Central memory CD8-positive, alpha-beta T cell (primary cell): ENCODE results near the gene VSTM2B.

Experiments used
- ATAC-seq: fragments of 150-1000 bp; cut with Tn5 transposase; replicated peaks from 2 replicates; pipeline ENCODE4 v1.10.0; 2022; ENCODE audit warnings: mild to moderate bottlenecking, moderate FRiP score, moderate number of reproducible peaks; ENCODE audit not compliant: poor library complexity, severe bottlenecking; ENCODE audit errors: extremely low read depth
- DNase-seq, 2 donors: peaks; one replicate each; pipeline ENCODE4 v3.0.0; 2021; ENCODE audit warnings: low spot score in 2 of 2
- H3K27ac Mint-ChIP-seq: one replicate; pipeline ENCODE4 v1.8.0; 2022; ENCODE audit warnings: low read depth, mild to moderate bottlenecking, moderate library complexity, mixed read lengths
- H3K27me3 Mint-ChIP-seq: one replicate; pipeline ENCODE4 v1.8.0; 2022; ENCODE audit warnings: mixed read lengths
- H3K36me3 Mint-ChIP-seq: one replicate; pipeline ENCODE4 v1.8.0; 2022; ENCODE audit warnings: mild to moderate bottlenecking, moderate library complexity, mixed read lengths; ENCODE audit not compliant: insufficient read depth
- H3K4me1 Mint-ChIP-seq: one replicate; pipeline ENCODE4 v1.8.0; 2022; ENCODE audit warnings: mixed read lengths
- H3K4me3 Mint-ChIP-seq: one replicate; pipeline ENCODE4 v1.8.0; 2022; ENCODE audit warnings: mild to moderate bottlenecking, moderate library complexity, mixed read lengths
- H3K9me3 Mint-ChIP-seq: one replicate; pipeline ENCODE4 v1.8.0; 2022; ENCODE audit warnings: mixed read lengths

The VSTM2B gene

GRCh38 chr19:29511768-29512167 is 14.0 kb upstream of the VSTM2B start:
- Mint-ChIP-seq H3K9me3 (no peaks in the 10 kb centered on the region), H3K27me3 (peaks cover 67% of the 10 kb centered on the region), H3K4me1 (no peaks in the 10 kb centered on the region), H3K36me3 (peaks cover 1% of the 10 kb centered on the region), H3K27ac (peak overlapping the region; percentile 25), H3K4me3 (no peak overlapping the region)
- DNase-seq (no peak), ATAC-seq (no peak)

GRCh38 chr19:29512748-29513147 is 13.0 kb upstream of the VSTM2B start:
- no peak overlapping the region for H3K27ac Mint-ChIP-seq
- no peak overlapping the region for H3K4me3 Mint-ChIP-seq
- DNase-seq (no peak), ATAC-seq (no peak)
- no peaks in the 10 kb centered on the region for H3K4me1 Mint-ChIP-seq
- peaks cover 1% of the 10 kb centered on the region for H3K36me3 Mint-ChIP-seq
- no peaks in the 10 kb centered on the region for H3K9me3 Mint-ChIP-seq
- peaks cover 66% of the 10 kb centered on the region for H3K27me3 Mint-ChIP-seq

- no peak overlapping the region for H3K27ac Mint-ChIP-seq
- peak; percentile 82 for ATAC-seq
- H3K36me3 Mint-ChIP-seq, result peaks cover 1% of the 10 kb centered on the region
- H3K4me1 Mint-ChIP-seq, result no peaks in the 10 kb centered on the region
- no peaks in the 10 kb centered on the region for H3K9me3 Mint-ChIP-seq
- H3K27me3 Mint-ChIP-seq, result peaks cover 61% of the 10 kb centered on the region
- no peak overlapping the region for H3K4me3 Mint-ChIP-seq
- DNase-seq, result no peak
These were observed 11.1 kb upstream of the VSTM2B start for GRCh38 chr19:29514525-29515232.

GRCh38 chr19:29515233-29515619 is 10.6 kb upstream of the VSTM2B start:
- no peaks in the 10 kb centered on the region for H3K9me3 Mint-ChIP-seq
- no peak overlapping the region for H3K4me3 Mint-ChIP-seq
- ATAC-seq (peak; percentile 45), DNase-seq (no peak)
- no peaks in the 10 kb centered on the region for H3K4me1 Mint-ChIP-seq
- peaks cover 61% of the 10 kb centered on the region for H3K27me3 Mint-ChIP-seq
- H3K36me3 Mint-ChIP-seq, result peaks cover 1% of the 10 kb centered on the region
- no peak overlapping the region for H3K27ac Mint-ChIP-seq

- Mint-ChIP-seq H3K27me3 (peaks cover 63% of the 10 kb centered on the region), H3K27ac (no peak overlapping the region), H3K9me3 (no peaks in the 10 kb centered on the region), H3K4me1 (no peaks in the 10 kb centered on the region), H3K4me3 (no peak overlapping the region), H3K36me3 (peaks cover 1% of the 10 kb centered on the region)
- ATAC-seq (no peak), DNase-seq (no peak)
These were observed 10.0 kb upstream of the VSTM2B start for GRCh38 chr19:29515706-29516357.

- H3K9me3 Mint-ChIP-seq, result no peaks in the 10 kb centered on the region
- peaks cover 1% of the 10 kb centered on the region for H3K36me3 Mint-ChIP-seq
- H3K27ac Mint-ChIP-seq, result no peak overlapping the region
- H3K27me3 Mint-ChIP-seq, result peaks cover 63% of the 10 kb centered on the region
- no peaks in the 10 kb centered on the region for H3K4me1 Mint-ChIP-seq
- no peak overlapping the region for H3K4me3 Mint-ChIP-seq
- ATAC-seq, result no peak
- no peak for DNase-seq
These were observed 9.5 kb upstream of the VSTM2B start for GRCh38 chr19:29516358-29516725.

GRCh38 chr19:29516821-29517395 is 8.9 kb upstream of the VSTM2B start:
- Mint-ChIP-seq H3K27ac (no peak overlapping the region), H3K4me3 (no peak overlapping the region), H3K36me3 (peaks cover 1% of the 10 kb centered on the region)

GRCh38 chr19:29517412-29517811 is 8.4 kb upstream of the VSTM2B start:
- ATAC-seq, result no peak
- Mint-ChIP-seq H3K27me3 (peaks cover 62% of the 10 kb centered on the region), H3K36me3 (peaks cover 1% of the 10 kb centered on the region), H3K4me1 (no peaks in the 10 kb centered on the region), H3K27ac (no peak overlapping the region), H3K9me3 (no peaks in the 10 kb centered on the region), H3K4me3 (no peak overlapping the region)
- DNase-seq, result no peak

More at GRCh38 chr19:29516821-29517395, 8.9 kb upstream of the VSTM2B start:
- H3K4me1 Mint-ChIP-seq, result no peaks in the 10 kb centered on the region
- no peaks in the 10 kb centered on the region for H3K9me3 Mint-ChIP-seq
- H3K27me3 Mint-ChIP-seq, result peaks cover 63% of the 10 kb centered on the region
- DNase-seq (no peak), ATAC-seq (no peak)

- Mint-ChIP-seq H3K4me1 (no peaks in the 10 kb centered on the region), H3K4me3 (no peak overlapping the region), H3K27me3 (peaks cover 62% of the 10 kb centered on the region), H3K36me3 (peaks cover 1% of the 10 kb centered on the region), H3K27ac (no peak overlapping the region), H3K9me3 (no peaks in the 10 kb centered on the region)
- ATAC-seq, result no peak
- no peak for DNase-seq
These were observed 7.8 kb upstream of the VSTM2B start for GRCh38 chr19:29517946-29518345.

- DNase-seq (no peak), ATAC-seq (no peak)
- Mint-ChIP-seq H3K36me3 (peaks cover 1% of the 10 kb centered on the region), H3K9me3 (no peaks in the 10 kb centered on the region), H3K4me3 (no peak overlapping the region), H3K27me3 (peaks cover 67% of the 10 kb centered on the region), H3K4me1 (no peaks in the 10 kb centered on the region), H3K27ac (no peak overlapping the region)
These were observed 6.6 kb upstream of the VSTM2B start for GRCh38 chr19:29519146-29519545.

- H3K36me3 Mint-ChIP-seq, result no peaks in the 10 kb centered on the region
- no peaks in the 10 kb centered on the region for H3K4me1 Mint-ChIP-seq
- H3K27ac Mint-ChIP-seq, result no peak overlapping the region
- no peaks in the 10 kb centered on the region for H3K9me3 Mint-ChIP-seq
- peaks cover 75% of the 10 kb centered on the region for H3K27me3 Mint-ChIP-seq
- ATAC-seq, result no peak
- H3K4me3 Mint-ChIP-seq, result no peak overlapping the region
- no peak for DNase-seq
These were observed 5.9 kb upstream of the VSTM2B start for GRCh38 chr19:29519931-29520330.

- no peaks in the 10 kb centered on the region for H3K4me1 Mint-ChIP-seq
- DNase-seq (no peak), ATAC-seq (no peak)
- H3K27me3 Mint-ChIP-seq, result peaks cover 80% of the 10 kb centered on the region
- peaks cover under 1% of the 10 kb centered on the region for H3K36me3 Mint-ChIP-seq
- H3K9me3 Mint-ChIP-seq, result no peaks in the 10 kb centered on the region
- no peak overlapping the region for H3K4me3 Mint-ChIP-seq
- no peak overlapping the region for H3K27ac Mint-ChIP-seq
These were observed 5.4 kb upstream of the VSTM2B start for GRCh38 chr19:29520390-29520789.
